C4-2B (cell line): ENCODE measurements around the gene SLC43A3.

Experiments used
- H3K27ac ChIP-seq: fragments of 450-650 bp; 2 replicates; pipeline ENCODE4 v1.5.1; 2017
- CTCF ChIP-seq: fragments of 450-650 bp; conservative IDR thresholded peaks from 2 replicates; pipeline ENCODE4 v1.5.1; 2017; ENCODE audit warnings: mild to moderate bottlenecking
- ZFX ChIP-seq: fragments of 450-650 bp; IDR thresholded peaks from 2 replicates; pipeline ENCODE4 v1.6.1; 2017

Gene SLC43A3

DNA sequence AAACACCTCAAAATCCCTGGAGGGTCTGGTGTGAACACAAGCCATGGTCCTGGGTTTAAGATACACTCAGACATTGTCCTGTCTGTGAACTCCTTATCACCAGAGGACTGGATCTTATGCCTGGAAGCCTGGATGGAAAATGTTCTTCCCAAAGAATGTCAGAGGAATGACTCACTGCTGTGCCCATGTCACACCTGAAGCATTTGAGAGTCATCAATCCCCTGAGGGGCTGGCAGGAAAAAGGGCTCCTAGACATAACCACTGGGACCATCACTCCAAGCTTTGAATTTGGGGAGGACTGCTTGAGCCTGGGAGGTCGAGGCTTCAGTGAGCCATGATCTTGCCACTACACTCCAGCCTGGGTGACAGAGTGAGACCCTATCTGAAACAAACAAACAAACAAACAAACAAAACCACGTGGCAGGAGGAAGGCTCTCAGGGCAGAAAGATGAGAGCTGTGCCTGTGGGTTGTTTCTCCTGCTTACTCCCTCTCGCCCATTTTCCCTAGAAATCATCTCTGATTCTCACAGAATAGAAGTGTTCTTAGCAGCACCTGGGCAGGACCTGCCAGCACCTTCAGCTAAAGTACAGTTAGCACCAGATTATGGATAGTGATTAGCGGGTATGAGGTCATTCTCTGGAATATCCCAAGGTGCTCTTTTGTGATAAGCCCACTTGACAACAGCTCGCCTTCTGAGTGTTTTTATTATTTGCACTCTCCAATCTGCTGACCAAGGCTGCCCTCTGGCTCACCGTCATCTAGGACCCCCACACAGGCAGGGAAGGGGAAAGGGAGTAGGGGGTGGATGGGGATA, 24.5 kb downstream of the SLC43A3 start:
- TF ChIP-seq ZFX (no peak), CTCF (no peak)
- H3K27ac ChIP-seq, result no peak overlapping the region

GRCh38 chr11:57399972-57400578, 26.8 kb downstream of the SLC43A3 start:
- H3K27ac ChIP-seq, result no peak overlapping the region
- TF ChIP-seq ZFX (no peak), CTCF (no peak)

- TF ChIP-seq CTCF (no peak), ZFX (no peak)
- no peak overlapping the region for H3K27ac ChIP-seq
Measured at GRCh38 chr11:57399221-57399620, 27.7 kb downstream of the SLC43A3 start.

DNA sequence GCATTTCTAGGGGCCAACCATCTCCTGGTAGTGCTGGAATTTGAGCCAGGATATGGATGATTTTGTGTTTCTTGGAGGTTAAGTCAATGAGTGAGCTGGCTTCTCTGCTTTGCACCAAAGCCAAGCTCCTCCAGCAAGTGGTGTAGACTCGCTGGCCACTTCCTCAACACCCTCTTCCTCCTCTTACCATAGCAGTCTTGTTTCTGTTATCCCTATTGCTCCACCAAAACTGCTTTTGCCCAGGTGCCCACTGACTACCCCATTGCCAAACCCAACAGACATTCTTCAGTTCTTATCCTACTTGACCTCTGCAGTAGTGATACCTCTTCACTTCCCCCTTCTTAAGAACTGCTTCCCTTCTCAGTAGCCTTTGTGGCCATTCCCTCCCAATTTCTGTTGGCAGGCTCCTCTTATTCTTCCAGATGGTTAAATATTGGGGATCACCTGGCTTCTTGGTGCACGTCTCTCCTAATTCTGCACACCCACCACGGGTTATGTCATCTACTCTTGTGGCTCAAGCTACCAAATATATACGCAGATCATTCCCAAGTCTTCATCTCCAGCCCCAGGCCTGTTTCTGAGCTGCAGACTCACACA, 29.4 kb downstream of the SLC43A3 start:
- H3K27ac ChIP-seq, result no peak overlapping the region
- TF ChIP-seq ZFX (no peak), CTCF (no peak)

DNA sequence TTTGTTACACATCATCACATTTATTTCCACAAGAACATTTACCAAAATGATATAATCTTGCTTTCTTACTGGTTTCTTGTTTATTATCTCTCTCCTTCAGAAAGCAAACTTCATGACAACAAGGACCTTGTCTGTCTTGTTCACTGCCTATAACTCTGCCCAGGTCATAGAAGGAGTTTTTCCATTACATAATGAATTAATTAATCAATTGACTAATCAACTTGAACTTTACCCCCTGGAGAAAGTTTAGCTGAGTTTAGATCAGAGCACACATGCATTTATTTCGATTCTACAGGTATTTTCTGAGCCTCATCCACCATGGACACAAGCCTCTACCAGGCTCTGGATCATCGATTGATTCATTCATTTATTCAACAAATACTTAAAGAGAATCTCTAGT, 30.2 kb downstream of the SLC43A3 start:
- TF ChIP-seq CTCF, result no peak
- no peak for TF ChIP-seq ZFX
- no peak overlapping the region for H3K27ac ChIP-seq

DNA sequence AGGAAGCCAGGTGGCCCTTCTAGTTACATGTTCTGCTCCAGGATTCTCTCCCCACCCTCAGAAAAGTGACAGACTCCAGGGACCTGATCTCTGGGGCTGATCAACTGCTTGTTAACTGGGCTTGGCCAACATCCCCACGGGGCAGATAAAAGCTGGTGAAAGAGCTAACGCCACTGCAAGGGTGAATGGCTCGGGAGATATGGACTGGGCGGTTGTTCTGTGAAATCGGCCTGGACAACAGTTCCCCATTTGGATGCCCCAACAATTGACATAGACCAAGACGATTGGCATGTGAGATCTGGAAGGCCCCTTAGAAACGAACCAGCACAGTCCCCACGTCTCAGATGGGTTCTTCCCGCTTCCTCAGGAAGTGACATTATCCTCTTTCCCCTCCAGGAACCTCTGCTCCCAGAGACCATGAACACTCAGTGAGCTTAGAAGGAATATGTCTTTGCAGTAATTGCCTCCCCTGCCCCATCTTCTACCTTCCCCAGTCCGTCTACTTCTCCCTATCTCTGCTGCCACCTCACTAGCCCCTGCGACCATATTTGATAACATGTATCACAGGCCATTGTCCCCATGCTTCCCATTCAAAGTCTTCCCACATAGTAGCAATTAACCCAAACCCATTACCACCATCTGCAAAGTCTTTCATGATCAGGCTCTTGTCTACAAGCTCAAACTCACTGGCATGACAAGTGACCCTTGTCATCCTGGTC, 30.9 kb downstream of the SLC43A3 start:
- TF ChIP-seq CTCF, result no peak
- no peak for TF ChIP-seq ZFX

More for the DNA sequence above, 30.9 kb downstream of the SLC43A3 start:
- H3K27ac ChIP-seq, result no peak overlapping the region
